Aorta (tissue), 5 donors: ENCODE results near the gene LTA. TPM values are rescaled to one million over a fixed set of nuclear protein-coding genes. Genes with fewer than 3 reads are reported as not detected.

Experiments used
- ATAC-seq: fragments of 200-7000 bp; cut with Tn5 transposase; one replicate; pipeline ENCODE4 v1.9.1; 2022; ENCODE audit warnings: moderate library complexity; ENCODE audit not compliant: low FRiP score
- DNase-seq, 2 donors: peaks; one replicate each; pipeline ENCODE4 v3.0.0-alpha.2; 2020
- H3K27ac ChIP-seq, 2 donors: one replicate each; pipeline ENCODE4 v1.5.1; 2013; ENCODE audit warnings: low read length in 2 of 2, mild to moderate bottlenecking in 2 of 2, moderate library complexity in 2 of 2, control low read depth in 1 of 2, inconsistent platforms in 1 of 2, low read depth in 1 of 2
- H3K27me3 ChIP-seq, 2 donors: one replicate each; pipeline ENCODE4 v1.6.1; 2013; ENCODE audit warnings: control low read depth in 1 of 2, low read length in 1 of 2, mild to moderate bottlenecking in 1 of 2, moderate library complexity in 1 of 2; ENCODE audit not compliant: insufficient read depth in 2 of 2, control insufficient read depth in 1 of 2
- H3K36me3 ChIP-seq, 2 donors: one replicate each; pipeline ENCODE4 v1.6.1; 2013; ENCODE audit warnings: control low read depth in 1 of 2, low read length in 1 of 2, mild to moderate bottlenecking in 1 of 2; ENCODE audit not compliant: insufficient read depth in 2 of 2, control insufficient read depth in 1 of 2
- H3K4me1 ChIP-seq, 2 donors: one replicate each; pipeline ENCODE4 v1.6.1; 2013; ENCODE audit warnings: low read length in 2 of 2, control low read depth in 1 of 2, mild to moderate bottlenecking in 1 of 2, moderate library complexity in 1 of 2; ENCODE audit not compliant: insufficient read depth in 2 of 2, control insufficient read depth in 1 of 2
- H3K4me3 ChIP-seq, 2 donors: one replicate each; pipeline ENCODE4 v1.5.1; 2013; ENCODE audit warnings: low read length in 2 of 2, control low read depth in 1 of 2, mild to moderate bottlenecking in 1 of 2
- H3K9me3 ChIP-seq: one replicate; pipeline ENCODE4 v1.6.1; 2013; ENCODE audit warnings: mild to moderate bottlenecking, low read length; ENCODE audit not compliant: control insufficient read depth
- WGBS, 2 donors: extraction: QIAGEN DNeasy Blood & Tissue Kit; methylation state at CpG; one replicate each; pipeline ENCODE4 v1.1.7; 2013; 5-methylcytosine and 5-hydroxymethylcytosine counted together
- intact Hi-C, 2 donors: fragments of 100-400 bp; cut with DNase I; formaldehyde crosslinking; loops; one replicate each; pipeline versions ENCODE4 v1.14.2 to v1.15.0; 2022
- polyA plus RNA-seq, 2 donors: library from polyadenylated mRNA; stranded (reverse); fragments of 200-250 nt; gene quantifications; one replicate each; pipeline ENCODE4 v1.2.3, GENCODE V29; 2013
- total RNA-seq, 2 donors: library from RNA; stranded (reverse); fragmentation: NEBNext Ultra II Directional; extraction: Animal tissue kit (Norgen Biotek cat#: 25700); gene quantifications; one replicate each; pipeline ENCODE4 v1.2.1, GENCODE V29; 2021
- donor health status: healthy with polysubstance abuse.
- donor health status: Bipolar disorder and iron deficiency.
- donor health status: DM: no; HTN: no; CAD: no.
- donor health status: DM: no; HTN: no; CAD: no.
- donor health status: DM: yes; HTN: yes; CAD: no.

Gene LTA
- total and polyA plus RNA-seq, 4 donors = 0.18 TPM; not detected in 3

DNA sequence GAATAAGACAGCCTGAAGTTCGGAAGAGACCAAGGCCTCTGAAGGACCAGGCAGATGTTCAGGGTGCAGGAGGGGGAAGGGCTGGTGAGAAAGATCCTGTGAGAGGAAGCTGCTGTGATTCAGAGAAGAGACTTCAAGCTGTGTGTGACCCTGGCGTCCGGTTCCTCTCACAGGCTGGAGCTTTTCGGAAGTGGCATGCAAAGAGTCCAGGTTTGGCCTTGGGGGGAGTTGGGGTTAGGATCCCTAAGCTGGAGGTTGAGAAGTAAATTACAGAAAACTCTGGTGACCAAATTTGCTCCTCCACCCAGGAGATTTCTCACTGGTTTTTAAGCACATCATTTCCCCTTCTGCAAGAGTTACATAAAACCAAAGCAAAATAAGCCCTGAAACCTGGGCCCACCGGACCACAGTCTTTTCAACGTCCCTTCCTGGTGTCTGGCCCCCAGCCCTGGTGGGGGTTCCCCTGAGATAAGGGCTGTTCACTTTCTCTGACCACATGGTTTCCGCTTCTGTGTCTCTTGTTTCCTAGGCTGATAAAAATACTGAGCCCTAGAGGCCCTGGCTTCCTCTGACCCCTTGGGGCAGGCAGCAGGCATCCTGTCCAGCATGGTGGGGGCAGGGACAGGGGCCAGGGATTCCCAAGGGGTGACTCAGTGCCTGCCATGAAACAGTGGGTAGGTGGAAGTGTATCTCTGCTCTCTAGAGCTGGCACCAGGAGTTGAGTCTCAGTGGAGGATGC, 12.0 kb upstream of the LTA start:
- H3K36me3 ChIP-seq = peaks cover 0 to 3% of the 10 kb centered on the region in 2 donors

GRCh38 chr6:31560697-31561058, 11.4 kb upstream of the LTA start:
- Histone ChIP-seq H3K27ac (no peak overlapping the region), H3K36me3 (peaks cover 0 to 3% of the 10 kb centered on the region in 2 donors), H3K27me3 (no peaks in the 10 kb centered on the region), H3K4me1 (no peaks in the 10 kb centered on the region), H3K4me3 (no peak overlapping the region), H3K9me3 (no peaks in the 10 kb centered on the region)
- intact Hi-C loops = no loop called here
- DNase-seq = no peak
- ATAC-seq = no peak

More for the DNA sequence above, 12.0 kb upstream of the LTA start:
- DNase-seq (peak; percentile 79 to 80), ATAC-seq (peak; percentile 67)
- H3K4me1 ChIP-seq = no peaks in the 10 kb centered on the region
- H3K4me3 ChIP-seq = no peak overlapping the region
- WGBS, 2 donors = 67 to 71% methylated on average over 7 of the region's 7 CpGs
- no peaks in the 10 kb centered on the region for H3K9me3 ChIP-seq
- H3K27ac ChIP-seq = no peak overlapping the region
- H3K27me3 ChIP-seq = no peaks in the 10 kb centered on the region
- intact Hi-C loops = no loop called here

DNA sequence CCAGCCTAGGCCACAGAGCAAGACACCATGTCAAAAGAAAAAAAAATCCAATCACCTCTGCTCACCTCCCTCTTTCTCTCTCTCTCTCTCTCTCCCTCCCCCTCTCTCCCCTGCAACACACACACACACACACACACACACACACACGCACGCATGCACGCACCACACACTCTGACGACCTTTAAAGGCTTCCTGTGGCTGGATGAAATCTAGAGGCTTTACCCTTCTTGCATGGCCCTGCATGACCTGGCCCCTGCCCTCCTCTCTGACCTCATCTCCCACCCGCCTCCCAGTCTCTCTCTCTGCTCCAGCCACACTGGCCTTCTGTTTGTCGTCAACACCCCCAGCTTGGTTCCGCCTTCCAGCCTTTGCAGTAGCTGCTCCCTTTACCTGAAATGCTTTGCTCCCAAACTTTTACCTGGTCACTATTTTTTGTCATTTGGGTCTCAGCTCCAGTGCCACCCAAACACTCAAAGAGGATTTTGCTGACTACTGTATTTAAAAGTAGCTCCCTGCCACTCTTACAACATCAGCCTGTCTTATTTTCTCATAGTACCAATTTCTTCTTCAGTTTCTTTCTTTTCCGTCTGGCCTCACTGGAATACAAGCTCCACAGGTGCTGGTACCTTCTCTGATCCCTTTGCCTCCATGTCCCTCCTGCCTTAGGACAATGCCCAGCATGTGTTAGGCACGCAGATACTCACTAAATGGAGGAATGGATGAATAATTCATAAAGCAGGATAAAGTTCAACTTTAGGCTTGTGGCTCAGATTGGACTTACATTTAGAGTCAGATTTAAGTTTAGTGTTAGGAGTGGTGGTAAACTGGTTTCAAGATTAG, 4.3 kb upstream of the LTA start:
- Histone ChIP-seq H3K36me3 (no peaks in the 10 kb centered on the region), H3K27ac (no peak overlapping the region), H3K4me3 (no peak overlapping the region), H3K27me3 (peaks cover 0 to 2% of the 10 kb centered on the region in 2 donors), H3K4me1 (no peaks in the 10 kb centered on the region), H3K9me3 (no peaks in the 10 kb centered on the region)
- ATAC-seq (no peak), DNase-seq (no peak)
- WGBS, 2 donors = 24 to 26% methylated on average over 9 of the region's 9 CpGs
- intact Hi-C loops = no loop called here

- DNase-seq (no peak), ATAC-seq (no peak)
- H3K4me3 ChIP-seq = no peak overlapping the region
- H3K4me1 ChIP-seq = no peaks in the 10 kb centered on the region
- intact Hi-C loops = no loop called here
- H3K27me3 ChIP-seq = peaks cover 0 to 2% of the 10 kb centered on the region in 2 donors
- H3K36me3 ChIP-seq = no peaks in the 10 kb centered on the region
- no peak overlapping the region for H3K27ac ChIP-seq
- no peaks in the 10 kb centered on the region for H3K9me3 ChIP-seq
- 66 to 80% methylated on average over 3 of the region's 3 CpGs for WGBS, 2 donors
These were observed 3.5 kb upstream of the LTA start for GRCh38 chr6:31568537-31568961.

- no peak overlapping the region for H3K27ac ChIP-seq
- ATAC-seq = no peak
- WGBS, 2 donors = 77 to 83% methylated on average over 1 of the region's 1 CpG
- intact Hi-C loops = no loop called here
- H3K36me3 ChIP-seq = no peaks in the 10 kb centered on the region
- H3K9me3 ChIP-seq = no peaks in the 10 kb centered on the region
- H3K27me3 ChIP-seq = peaks cover 0 to 2% of the 10 kb centered on the region in 2 donors
- H3K4me1 ChIP-seq = no peaks in the 10 kb centered on the region
- H3K4me3 ChIP-seq = no peak overlapping the region
- DNase-seq = no peak
These were observed 2.1 kb upstream of the LTA start for GRCh38 chr6:31569861-31570536.

DNA sequence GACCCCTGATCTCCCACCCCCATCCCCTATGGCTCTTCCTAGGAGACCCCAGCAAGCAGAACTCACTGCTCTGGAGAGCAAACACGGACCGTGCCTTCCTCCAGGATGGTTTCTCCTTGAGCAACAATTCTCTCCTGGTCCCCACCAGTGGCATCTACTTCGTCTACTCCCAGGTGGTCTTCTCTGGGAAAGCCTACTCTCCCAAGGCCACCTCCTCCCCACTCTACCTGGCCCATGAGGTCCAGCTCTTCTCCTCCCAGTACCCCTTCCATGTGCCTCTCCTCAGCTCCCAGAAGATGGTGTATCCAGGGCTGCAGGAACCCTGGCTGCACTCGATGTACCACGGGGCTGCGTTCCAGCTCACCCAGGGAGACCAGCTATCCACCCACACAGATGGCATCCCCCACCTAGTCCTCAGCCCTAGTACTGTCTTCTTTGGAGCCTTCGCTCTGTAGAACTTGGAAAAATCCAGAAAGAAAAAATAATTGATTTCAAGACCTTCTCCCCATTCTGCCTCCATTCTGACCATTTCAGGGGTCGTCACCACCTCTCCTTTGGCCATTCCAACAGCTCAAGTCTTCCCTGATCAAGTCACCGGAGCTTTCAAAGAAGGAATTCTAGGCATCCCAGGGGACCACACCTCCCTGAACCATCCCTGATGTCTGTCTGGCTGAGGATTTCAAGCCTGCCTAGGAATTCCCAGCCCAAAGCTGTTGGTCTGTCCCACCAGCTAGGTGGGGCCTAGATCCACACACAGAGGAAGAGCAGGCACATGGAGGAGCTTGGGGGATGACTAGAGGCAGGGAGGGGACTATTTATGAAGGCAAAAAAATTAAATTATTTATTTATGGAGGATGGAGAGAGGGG, 1.4 kb downstream of the LTA start:
- no peak for DNase-seq
- no peaks in the 10 kb centered on the region for H3K4me1 ChIP-seq
- intact Hi-C loops = no loop called here
- H3K27ac ChIP-seq = no peak overlapping the region
- H3K27me3 ChIP-seq = peaks cover 0 to 2% of the 10 kb centered on the region in 2 donors
- no peak for ATAC-seq
- H3K9me3 ChIP-seq = no peaks in the 10 kb centered on the region
- WGBS, 2 donors = 88 to 89% methylated on average over 9 of the region's 9 CpGs
- no peaks in the 10 kb centered on the region for H3K36me3 ChIP-seq
- H3K4me3 ChIP-seq = no peak overlapping the region

- Histone ChIP-seq H3K27me3 (no peaks in the 10 kb centered on the region), H3K36me3 (no peaks in the 10 kb centered on the region), H3K27ac (no peak overlapping the region), H3K4me3 (no peak overlapping the region), H3K4me1 (no peaks in the 10 kb centered on the region), H3K9me3 (no peaks in the 10 kb centered on the region)
- intact Hi-C loops = no loop called here
- WGBS, 2 donors = 79 to 86% methylated on average over 14 of the region's 14 CpGs
- DNase-seq (no peak), ATAC-seq (no peak)
These were observed 2.3 kb downstream of the LTA start for GRCh38 chr6:31574106-31575061.
